Measurements from ENCODE around the gene ZNF318.

The ZNF318 gene

DNA sequence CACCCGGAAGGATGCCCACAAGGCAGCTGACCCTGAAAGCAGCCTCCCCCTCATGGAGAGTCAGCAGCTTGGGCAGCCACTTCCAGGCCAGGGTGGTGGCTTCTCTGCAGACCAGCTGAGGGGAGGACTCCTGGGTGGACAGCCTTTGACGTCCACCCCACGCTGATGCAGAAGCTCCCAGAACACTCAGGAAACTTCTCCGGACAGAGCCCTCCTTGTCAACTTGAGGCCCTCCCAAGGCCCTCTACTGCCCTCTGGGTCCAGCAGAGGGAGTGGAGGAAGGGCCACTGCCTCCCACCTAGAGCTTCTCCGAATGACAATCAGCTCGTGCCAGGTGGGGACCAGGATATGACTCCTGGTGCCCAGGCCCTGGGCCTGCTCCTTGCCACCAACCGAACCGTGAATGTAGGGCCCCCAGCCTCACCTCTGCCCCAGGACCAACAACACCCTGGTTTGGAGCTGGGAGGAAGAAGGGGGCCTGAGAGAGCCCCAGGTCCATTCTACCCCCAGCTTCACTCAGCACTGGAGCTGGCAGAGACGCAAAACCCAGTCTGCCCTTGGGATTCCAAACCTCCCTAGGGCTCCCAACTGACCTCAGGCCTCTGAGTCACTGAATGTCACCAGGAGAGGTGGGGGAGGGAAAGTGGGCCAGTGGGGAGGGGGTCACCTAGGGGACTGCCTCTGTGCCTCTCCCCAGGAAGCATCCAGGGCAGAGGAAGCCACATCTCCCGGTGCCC is 82.3 kb downstream of the ZNF318 start:
- no peak for DNase-seq (ENCODE audit: low spot score)
- TF ChIP-seq, protein P1, sequence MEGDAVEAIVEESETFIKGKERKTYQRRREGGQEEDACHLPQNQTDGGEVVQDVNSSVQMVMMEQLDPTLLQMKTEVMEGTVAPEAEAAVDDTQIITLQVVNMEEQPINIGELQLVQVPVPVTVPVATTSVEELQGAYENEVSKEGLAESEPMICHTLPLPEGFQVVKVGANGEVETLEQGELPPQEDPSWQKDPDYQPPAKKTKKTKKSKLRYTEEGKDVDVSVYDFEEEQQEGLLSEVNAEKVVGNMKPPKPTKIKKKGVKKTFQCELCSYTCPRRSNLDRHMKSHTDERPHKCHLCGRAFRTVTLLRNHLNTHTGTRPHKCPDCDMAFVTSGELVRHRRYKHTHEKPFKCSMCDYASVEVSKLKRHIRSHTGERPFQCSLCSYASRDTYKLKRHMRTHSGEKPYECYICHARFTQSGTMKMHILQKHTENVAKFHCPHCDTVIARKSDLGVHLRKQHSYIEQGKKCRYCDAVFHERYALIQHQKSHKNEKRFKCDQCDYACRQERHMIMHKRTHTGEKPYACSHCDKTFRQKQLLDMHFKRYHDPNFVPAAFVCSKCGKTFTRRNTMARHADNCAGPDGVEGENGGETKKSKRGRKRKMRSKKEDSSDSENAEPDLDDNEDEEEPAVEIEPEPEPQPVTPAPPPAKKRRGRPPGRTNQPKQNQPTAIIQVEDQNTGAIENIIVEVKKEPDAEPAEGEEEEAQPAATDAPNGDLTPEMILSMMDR (IDR thresholded peaks at IDR 0.05), result no peak
- no peak overlapping the region for H3K4me3 ChIP-seq
- H3K27ac ChIP-seq, result no peak overlapping the region

DNA sequence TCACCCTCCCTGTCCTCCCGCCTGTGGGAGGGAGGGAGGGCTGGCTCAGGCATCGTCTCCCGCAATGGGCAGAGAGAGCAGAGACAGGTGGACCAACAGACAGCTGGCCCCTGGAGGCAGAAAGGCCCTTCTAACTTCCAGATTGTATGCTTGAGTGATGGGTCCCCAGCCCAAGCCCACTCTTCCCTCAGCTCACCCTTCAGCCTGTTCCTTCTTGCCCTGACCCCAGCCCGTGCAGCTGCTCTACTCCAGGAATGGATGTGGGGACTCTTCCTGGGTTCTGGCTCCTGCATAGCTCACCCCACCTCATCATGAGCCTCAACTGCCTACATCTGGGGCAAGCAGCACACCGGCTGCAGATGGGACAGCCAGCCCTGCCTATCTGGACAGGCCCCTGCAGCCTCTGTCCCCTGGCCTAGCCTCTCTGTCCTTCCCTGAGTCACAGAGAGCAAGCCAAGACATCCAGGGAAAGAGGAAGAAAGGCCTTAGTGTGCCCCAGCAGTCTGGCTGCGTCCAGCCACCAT is 82.9 kb downstream of the ZNF318 start:
- Histone ChIP-seq H3K4me3 (no peak overlapping the region), H3K27ac (no peak overlapping the region)
- TF ChIP-seq, protein P1 (IDR thresholded peaks at IDR 0.05), result no peak
- no peak for DNase-seq (ENCODE audit: low spot score)
